Activated T-cell treated with anti-CD3 and anti-CD28 coated beads for 1 hour (primary cell): ENCODE results near the gene CFAP65.
A peak's percentile ranks its signal among the peaks of the same experiment; 100 is the strongest.

Source experiments
- DNase-seq: peaks from one replicate; pipeline ENCODE4 v3.0.0-alpha.2; 2020; ENCODE audit warnings: low read depth

The CFAP65 gene

GRCh38 chr2:218990052-218990451 lies 51.3 kb downstream of the CFAP65 start:
- no peak for DNase-seq

GRCh38 chr2:218988650-218989049 lies 52.7 kb downstream of the CFAP65 start:
- DNase-seq, result no peak

- DNase-seq, result no peak
Observed at GRCh38 chr2:218988164-218988563, 53.2 kb downstream of the CFAP65 start.

GRCh38 chr2:218986148-218986761 lies 55.1 kb downstream of the CFAP65 start:
- no peak for DNase-seq

DNA sequence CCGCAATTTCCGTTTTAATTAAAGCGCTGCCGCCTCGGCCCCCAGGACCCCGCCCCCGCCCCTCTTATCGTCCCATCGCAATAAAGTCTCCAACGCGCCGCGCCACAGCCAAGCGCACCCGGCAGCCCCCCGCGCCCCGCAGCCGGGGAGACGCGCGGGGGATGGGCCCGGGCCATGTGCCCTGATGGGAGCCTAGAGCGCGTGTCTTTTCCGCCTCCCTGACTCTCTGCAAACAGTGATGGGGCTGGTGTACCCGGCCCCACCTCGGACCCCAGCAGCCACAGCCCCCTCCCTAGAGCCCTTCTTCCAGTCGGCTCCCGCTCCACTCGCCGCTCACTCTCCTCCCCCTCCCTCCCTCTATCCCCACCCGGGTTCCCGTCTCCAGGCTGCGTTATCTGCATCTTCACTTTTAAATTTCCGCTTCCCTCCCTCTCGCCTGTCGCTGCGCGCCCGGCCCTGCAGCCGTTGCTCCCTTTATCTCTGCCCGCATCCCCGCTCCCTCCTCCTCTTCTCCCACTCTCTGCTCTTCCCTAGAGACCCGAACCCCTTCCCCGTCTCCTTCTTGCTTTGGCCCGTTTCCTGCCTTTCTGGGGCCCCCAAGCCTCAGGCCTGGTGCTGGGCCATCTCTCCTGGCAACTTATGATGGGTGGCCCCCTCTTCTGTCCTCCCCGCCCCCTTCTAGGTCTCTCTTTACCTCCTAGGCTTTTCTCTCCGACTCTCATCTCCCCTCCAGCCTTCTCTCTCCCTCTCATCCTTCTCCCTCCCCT lies 55.8 kb downstream of the CFAP65 start:
- DNase-seq, result no peak

- no peak for DNase-seq
Observed at GRCh38 chr2:218985021-218985324, 56.3 kb downstream of the CFAP65 start, which contains the start of gene FEV. Gene FEV (minus strand): TSS chr2:218985184. CDS start chr2:218985075, 109 bp downstream.

DNA sequence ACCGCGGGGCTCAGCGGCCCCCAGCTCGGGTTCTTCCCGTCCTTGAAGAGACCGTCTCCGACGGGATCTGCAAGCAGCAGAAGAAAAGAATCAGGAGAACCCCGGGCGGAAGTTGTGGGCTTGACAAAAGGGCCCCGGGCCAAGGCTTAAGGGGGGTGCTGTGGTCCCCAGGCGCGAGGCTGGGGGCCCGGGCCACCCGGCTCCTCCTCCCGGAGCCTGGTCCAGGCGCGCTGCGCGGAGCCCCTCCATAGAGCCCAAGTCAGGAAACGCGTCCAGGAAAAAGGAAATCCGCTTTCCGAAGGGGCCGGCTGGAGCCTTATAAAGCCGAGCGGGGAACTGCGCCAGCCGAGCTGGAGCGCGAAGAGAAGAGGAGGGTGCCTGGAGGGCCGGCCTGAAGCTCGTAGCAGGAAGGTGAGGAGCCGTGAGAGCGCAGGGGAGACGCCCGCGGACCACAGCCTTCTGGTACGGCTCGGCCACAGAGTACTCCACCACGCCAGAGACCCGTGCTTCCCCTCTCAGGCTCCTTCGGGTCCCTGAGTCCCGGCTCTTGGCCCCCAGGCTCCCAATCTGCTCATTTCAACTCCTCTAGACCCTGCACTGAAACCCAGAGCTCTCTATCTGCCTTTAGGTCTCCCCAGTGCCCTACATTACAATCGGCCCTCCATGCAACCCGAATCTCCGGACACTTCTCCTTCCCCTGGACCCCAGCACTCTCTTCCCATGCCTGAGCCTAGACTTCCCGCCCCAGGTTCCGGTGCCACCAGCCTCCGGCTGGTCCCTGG lies 56.9 kb downstream of the CFAP65 start:
- DNase-seq, result no peak

DNA sequence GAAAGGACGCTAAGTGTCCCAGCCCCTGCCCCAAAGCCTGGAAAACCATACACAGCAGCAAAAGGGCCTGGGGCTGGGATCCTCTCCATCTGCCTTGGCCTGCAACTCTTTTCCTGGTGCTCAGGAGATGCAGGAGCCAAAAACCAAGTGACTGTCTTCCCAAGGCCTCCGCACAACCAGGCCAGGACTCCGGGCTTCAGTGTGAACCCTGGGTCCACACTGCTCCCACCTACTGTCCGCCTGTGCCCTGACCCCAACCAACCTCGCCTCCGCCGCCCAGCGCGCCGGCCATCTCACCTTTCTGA lies 57.4 kb downstream of the CFAP65 start:
- DNase-seq, result no peak

DNA sequence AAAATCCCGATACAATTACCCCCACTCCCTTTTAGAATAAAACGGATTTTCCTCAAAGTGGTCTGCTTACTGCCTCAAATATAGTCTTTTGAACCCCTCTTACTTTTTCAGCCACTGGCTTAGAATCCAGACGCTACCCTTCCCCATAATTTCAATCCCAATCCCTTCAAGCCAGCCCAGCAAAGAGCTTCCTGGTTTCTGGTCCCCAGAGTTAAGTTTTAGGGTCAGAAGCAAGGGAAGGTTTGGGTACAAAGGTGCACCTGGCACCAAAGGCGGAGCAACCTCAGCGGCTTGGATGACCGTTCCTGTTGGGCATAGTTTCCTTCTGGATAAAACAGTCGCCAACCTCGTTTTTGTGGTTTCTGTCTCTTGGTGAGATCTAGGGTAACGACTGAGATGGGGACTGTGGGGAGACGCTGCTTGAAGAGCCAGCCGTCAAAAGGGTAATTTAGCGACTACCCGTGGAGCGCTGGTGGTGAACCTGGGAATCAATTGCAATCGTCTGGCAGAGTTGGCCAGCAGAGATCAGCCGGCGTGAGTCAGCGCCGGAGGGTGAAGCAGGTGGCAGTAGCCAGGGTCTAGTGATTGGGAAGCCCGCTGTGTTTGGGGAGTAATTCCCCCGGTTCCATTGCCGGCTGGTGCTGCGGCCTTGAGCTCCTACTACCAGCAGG lies 57.9 kb downstream of the CFAP65 start:
- no peak for DNase-seq

DNA sequence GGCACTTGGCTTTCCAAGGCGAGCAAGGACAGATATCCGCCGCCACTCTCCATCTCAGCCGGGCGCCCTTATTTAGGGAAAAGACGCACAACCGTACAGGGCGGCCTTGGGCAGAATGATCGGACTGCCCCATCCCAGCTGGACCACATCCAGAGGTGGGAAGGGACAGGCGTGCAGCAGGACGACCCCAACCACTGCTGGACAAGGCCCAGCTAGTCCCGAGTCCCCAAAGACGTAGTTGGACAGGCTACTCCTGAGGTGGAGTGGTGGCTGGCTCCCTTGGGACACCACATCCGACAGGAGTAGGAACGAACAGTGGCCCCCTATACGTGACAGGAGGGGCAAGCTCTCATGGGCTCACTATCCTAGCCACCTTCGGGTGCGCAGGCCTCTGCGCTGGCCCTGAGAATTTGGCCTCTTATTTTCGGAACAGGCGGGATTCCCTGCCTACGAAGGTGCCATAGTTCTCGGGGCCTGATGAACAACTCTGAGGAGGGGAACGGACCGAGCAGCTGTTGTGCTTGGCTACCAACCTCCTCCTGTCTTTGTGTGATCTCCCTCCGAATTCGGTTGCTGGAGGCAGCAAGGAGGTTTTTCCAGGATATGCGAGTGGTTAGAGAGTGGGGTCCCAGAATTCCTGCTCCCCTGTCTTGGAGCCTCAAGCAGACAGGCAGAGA lies 58.6 kb downstream of the CFAP65 start:
- no peak for DNase-seq

- DNase-seq, result no peak
Observed at GRCh38 chr2:218981881-218982585, 59.3 kb downstream of the CFAP65 start.

DNA sequence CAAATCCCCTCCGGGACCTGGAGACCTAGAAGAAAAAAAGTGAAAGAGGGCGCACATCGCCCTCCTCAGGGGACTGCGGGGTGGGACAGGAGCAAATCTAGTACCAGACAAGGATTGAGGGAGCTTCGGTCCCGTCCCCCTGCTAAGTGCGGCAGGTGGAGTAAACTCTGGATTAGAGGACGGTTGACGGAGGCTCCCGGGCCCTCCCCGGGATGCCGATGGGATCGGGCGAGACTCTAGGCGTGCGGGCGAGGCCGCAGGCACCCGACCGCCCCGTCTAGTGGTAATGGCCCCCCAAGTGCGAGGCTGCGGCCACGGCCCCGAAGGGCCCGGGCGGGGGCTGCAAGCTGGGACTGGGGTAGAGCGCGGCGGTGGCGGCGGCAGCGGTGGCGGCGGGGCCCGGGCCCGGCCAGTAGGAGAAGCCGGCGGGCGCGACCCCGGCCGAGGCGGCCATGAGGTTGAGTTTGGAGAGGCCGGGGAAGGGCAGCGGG lies 59.9 kb downstream of the CFAP65 start:
- no peak for DNase-seq

GRCh38 chr2:218980735-218981389 lies 60.5 kb downstream of the CFAP65 start:
- DNase-seq, result no peak

GRCh38 chr2:218979846-218980734 lies 61.2 kb downstream of the CFAP65 start:
- DNase-seq, result peak; percentile 77

DNA sequence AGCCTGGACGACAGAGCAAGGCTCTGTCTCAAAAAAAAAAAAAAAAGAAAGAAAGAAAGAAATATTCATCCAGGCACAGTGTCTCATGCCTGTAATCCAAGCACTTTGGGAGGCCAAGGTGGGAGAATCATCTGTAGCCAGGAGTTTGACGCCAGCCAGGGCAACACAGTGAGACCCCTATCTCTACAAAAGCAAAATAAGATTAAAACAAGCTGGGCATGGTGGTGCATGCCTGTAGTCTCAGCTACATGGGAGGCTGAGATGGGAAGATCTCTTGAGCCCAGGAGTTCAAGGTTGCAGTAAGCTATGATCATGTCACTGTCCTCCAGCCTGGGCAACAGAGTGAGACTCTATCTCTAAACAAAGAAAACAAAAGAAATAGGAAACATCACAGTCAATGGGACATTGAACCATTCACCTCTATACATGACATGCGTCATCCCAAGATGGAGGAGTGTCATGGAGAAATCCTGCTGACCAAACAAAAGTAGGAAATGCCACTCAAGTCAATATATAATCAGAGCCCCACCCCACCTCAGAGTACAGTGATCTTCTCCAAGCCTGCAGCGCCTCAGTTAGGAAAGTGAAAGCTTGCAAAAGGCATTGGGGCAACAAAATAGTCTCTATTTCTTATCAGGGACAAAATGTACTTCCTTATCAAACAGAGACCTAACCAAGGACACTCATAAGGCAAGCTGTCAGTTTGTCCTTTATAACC lies 66.1 kb downstream of the CFAP65 start:
- no peak for DNase-seq

DNA sequence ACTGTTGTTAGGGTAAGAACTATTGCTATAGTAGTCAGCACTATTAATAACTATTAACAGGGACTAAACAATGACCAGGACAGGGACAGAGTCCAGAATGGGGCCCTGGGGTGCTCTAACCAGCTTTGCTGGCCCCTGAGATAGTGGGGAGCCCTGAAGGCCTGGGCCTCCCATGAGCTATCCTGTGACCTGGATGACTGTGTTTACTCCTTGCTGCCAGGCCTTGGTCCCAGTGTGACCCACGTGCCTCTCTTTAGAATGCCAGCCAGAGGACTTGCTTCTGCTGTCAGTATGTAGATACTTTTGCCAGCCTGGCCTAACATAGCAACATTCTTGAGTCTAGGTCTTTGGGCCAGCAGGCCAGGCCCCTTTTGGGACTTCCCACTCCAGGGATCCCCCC lies 70.4 kb downstream of the CFAP65 start:
- no peak for DNase-seq

DNA sequence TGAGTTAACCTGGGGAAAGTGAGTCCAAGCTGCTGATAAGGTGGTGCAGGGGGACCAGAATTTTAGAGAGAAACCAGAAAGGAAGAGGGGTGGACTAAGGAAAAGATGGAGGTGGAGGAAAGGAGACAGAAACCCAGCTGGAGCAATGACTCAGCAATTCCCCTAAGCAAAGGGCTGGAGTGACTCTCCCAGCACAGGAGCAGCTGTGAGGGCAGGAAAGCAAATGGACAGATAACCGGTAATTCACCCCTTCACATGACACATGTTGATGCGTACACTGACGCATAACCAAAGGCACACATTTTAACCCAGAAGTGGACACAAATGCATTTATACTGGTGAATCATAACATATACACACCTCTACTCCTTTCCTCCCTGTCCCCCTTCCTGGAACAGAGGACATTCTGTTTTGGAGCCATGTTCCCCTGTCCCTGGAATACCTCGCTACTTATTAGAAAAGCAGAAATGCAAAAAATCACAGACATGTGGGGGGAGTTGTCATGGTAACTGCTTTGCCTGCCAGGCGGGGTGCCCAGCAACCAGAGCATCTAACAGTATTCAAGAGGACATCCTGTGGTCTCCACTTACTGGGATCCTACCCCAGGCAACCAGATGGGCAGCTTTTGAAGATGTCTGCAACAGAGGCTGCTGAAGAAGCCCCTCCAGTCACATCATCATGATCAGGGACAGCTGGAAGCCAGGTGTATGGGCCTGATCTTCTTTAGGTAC lies 77.1 kb downstream of the CFAP65 start:
- DNase-seq, result no peak

DNA sequence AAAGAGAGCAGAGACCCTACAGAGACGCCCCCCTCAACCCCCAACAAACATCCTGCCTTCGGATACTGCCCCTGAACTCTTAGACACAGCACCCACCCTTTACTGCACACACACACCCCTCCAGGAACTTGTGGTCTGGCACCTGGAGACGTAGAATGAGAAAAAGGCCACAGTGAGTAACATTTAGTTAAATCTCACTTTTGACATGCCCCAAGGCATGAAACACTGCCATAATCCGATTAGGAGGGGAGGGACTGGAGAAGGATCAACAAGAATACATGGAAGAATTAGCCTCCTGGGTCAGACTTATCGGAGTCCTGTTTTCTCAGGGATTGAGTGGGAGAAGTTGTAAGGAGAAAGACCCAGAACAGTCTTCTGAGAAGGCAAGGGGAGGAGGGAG lies 77.7 kb downstream of the CFAP65 start:
- DNase-seq, result no peak
